Measurements from ENCODE around the gene PLEKHH1.

- TF ChIP-seq FOXP2 (optimal IDR thresholded peaks at IDR 0.05; ENCODE audit: control extremely low read depth, extremely low read length, insufficient read depth) (no peak), EZH2 (IDR thresholded peaks at IDR 0.05) (no peak), POLR2AphosphoS5 (IDR thresholded peaks at IDR 0.05; ENCODE audit: borderline replicate concordance, low read depth, low read length) (no peak)
Measured at GRCh38 chr14:67556671-67557070, 23.6 kb downstream of the PLEKHH1 start.

Data from SK-N-MC (cell line).